Tongue (tissue), 2 donors: ENCODE measurements around the gene BLTP3B. TPM values are rescaled to one million over a fixed set of nuclear protein-coding genes. Genes with fewer than 3 reads are reported as not detected.

Experiments
- DNase-seq: peaks from one replicate; pipeline ENCODE4 v3.0.0-alpha.2; 2015
- total RNA-seq: library from RNA; depleted of rRNA; stranded (reverse); fragments of >200 nt; gene quantifications from one replicate; pipeline ENCODE4 v1.2.3, GENCODE V29; 2014

BLTP3B gene
- total RNA-seq, 1 donor from 2014 or later, result 29.6 TPM

DNA sequence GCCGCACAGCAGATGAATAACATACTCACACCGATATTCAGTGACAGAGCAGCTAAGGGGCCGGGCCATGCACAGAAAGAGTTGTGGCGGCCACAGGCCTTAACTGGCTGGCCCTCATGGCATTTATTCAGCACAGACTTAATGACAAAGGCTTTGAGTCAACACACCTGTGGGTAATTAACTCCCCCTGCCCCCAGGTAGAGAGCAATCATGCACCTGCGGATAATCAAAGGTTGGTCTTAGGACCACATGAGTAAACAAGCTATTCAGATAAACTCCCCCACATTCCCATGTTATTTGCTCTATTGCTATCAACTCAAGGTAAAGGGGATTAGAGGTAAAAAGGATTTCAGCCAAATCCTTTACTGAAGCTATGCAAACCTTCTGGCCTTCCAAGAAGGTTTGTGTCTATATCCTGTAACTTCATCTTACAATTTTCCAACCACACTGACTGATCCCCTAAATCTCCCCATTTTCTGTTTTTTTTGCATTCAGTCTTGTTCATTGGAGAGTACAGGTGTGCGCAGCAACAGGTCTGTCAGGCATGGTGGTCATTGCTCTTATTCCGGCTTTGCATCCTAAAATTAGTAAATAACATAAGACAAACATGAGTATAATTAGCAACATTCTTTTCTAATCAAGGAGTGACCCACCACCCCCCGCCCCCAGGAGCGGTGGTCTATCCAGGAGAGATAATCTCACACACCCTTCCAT lies 16.9 kb upstream of the BLTP3B start:
- DNase-seq, result no peak

DNA sequence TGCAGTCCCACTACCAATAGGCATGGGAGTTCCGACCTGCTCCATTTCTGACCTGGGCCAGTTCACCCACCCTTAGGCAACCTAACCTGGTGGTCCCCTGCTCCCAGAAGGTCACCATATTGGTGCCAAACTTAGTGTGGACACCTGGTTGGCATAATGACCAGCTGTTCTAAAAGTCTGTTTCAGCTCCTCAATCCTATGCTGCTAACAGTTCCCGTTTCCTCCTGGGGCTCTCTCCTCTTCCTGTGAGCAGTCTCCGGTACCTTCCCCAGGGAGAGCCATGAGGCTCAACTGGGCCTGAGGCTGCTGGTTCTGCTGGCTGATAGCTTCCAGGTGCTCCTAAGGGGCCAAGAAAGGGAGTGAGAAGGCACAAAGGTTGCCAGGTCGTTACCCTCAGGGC lies 15.9 kb upstream of the BLTP3B start:
- DNase-seq, result no peak

DNA sequence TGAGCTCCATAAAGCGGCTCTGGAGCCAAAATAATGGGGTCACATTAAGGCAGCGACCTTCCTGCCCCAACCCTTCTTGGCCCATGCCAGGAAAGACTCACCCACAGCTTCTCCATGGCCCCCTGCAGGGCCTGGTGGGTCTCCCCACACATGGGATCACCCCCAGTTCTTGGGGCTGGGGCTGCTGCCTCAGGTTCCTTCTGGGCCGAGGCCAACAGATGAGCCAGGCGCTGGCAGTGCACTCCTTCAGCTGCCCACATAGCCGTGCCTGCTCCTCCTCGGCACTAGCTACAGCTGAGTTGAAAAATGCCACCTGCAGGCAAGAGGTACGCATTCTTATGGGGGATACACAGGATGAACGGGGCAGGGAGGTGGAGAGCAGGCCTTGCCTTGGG lies 14.8 kb upstream of the BLTP3B start:
- no peak for DNase-seq

DNA sequence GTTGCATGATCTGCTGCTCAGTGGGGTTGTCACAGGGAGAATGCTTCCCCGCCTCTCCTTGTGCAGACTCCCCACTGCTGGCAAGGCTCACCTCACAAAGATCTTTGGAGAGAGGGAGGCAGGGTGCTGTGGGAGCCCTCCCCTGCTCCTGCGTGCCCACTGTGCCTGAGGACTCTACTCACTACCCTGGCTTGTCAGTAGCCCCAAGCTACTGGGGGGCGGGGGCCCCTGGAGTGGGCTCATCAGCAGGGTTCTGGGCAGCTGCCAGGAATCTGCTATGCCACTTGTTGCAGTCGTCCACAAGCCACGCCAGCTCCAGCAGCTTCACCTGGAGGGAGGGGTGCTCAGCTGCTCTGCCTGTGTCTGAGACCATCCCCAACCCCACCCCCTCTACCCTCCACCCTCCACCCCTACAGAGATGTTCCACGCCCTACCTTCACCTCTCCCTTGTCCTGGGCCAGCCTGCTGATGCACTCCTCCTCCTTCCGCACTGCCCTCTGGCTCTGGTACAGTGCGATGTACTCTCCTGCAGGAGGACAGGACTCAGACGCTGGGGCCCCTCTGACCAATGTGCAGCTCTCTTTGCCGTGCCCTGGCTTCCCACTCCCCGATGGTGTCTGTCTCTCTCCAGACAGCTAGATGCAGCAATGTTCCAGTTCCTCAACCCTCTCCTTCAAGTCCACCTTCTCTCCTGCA lies 14.2 kb upstream of the BLTP3B start:
- DNase-seq, result peak; percentile 51

DNA sequence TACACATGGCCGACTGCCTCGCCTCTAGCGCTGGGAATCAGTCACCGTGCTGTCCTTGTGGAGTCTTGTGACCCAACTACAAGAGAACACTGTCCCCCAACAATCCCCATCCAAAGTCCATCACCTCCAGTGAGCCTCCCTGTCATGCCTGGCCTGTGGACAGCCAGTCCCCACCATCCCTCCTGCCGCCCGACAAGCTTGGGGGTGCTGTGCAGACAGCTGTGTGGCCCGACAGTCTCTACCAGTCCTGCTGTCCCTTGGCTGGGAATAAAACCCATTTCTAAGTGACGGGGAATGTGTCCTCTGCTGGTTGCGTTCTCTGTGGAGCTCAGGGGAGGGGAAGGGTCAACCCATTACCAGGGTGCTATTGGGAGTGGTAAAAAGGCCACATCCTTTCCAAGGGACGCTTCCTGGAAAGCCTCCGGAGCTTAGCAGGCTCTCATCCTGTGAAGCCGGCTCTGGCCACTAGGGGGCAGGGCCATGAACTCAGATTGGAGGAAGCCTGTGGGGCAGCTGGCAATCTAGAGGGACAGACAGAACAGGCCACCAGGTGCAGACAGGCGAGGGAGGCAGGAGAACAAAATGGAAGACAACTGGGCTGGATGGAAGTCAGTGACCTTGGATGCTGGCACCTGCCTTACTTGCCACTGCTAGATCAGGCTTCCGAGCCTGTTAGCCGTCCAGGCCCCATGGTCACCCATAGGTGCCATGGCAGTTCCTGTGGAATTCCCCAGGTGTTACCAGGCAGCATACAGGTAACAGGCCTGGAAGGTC lies 12.0 kb upstream of the BLTP3B start:
- peak; percentile 51 for DNase-seq

DNA sequence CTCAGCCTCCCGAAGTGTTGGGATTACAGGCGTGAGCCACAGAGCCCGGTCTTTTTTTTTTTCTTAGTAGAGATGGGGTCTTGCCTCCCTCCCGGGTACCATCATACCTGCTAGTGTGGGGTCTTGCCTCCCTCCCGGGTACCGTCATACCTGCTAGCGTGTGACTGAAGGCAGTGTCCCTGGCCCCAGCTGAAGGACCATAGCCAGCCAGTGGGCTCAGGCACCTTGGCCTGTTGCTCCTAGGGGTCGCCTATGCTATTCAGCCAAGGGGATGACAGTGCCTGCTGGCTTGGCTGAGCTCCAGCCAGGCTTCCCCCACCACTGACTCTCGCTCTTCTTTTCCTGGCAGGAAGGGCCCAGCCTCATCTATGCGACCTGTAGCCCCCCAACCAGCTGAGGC lies 10.5 kb upstream of the BLTP3B start:
- no peak for DNase-seq

DNA sequence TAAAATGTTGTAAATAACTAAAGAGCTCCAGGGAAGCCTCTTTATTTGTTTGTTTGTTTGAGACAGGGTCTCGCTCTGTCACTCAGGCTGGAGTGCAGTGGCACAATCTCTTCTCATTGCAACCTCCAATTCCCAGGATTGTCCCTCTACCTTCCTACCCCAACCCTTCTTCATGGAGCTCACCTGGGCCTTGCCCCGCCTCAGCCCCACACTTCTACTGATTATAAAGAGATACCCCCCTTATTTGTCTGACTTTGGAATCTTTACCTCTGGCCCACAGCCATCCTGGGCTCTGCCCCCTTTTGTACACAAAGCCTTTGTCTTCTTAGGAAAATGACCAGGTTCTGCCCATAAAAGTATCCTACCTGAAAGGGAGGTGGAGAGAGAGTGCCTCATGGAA lies 9.1 kb upstream of the BLTP3B start:
- no peak for DNase-seq

DNA sequence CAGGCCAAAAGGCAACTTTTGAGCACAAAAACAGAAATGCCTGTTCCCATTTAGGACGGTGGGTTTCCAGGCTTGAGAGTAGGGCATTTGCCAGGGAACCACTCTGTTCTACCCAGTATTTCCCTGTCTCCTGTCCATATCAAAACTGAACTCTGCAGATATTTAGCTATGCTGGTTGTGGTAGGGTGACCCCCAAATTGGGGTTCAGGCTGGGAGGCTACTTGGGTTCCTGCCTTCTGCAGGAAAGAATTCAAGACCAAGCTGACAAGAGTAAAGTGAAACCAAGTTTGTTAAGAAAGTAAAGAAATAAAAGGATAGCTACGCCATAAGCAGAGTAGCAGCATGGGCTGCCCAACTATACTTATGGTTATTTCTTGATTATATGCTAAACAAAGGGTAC lies 3.6 kb upstream of the BLTP3B start:
- DNase-seq, result no peak

DNA sequence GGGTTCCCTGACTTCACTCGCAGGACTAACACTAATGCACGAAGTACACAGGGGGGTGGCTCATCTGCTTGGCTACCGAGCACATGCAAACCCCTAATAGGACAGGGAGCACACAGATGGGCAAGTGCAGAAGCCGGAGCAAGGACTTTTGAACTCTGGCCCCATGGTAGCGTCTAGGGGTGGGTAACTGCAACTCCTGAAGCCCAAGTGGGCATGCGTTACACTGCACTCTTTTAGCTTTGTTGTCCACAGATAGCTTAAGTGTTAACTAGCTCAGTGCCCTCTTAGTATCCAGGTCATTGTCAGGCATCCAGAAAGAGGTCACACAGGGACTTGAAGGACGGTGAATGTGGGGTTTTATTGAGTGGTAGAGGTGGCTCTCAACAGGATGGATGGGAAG lies 3.0 kb upstream of the BLTP3B start:
- DNase-seq, result no peak

DNA sequence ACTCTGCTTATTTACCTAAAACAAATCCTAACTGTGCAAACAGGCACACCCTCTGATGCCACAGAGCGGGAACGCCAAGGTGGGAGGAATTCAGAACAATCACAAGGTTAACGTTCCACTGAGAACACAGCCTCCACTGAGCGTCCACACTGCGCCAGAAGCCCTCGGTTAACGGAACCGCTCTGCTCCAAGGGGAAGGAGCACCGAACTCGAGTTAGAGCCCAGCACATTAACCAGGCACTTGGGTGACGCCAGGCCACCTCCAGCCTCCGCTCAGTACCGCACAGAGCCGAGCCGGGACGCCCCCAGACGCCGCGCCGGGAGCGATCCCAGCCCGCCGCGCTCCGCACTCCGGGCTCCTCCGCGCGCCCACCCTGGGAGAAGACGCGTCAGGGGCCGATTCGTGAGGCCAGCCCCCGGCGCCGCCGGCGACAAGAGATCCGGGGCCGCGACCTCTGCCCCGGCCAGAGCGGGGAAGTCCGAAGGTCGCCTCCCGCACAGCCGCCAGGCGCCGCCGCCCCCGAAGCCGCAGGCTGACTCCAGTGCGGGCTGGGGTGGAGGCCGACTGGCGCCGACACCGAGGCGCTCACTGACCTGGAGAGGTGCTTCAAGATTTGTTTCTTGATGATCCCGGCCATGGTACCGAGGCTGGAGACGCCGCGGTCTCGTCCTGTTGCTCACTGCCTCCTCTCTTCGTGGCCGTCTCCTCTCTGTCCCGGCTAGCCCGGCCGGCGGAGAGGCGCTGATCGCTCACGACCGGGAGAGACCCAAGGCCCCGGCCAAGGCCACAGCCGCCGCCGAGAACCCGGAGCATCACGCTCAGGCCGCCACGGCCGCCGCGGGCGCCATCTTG lies 450 bp downstream of the BLTP3B start:
- peak; percentile 72 for DNase-seq

DNA sequence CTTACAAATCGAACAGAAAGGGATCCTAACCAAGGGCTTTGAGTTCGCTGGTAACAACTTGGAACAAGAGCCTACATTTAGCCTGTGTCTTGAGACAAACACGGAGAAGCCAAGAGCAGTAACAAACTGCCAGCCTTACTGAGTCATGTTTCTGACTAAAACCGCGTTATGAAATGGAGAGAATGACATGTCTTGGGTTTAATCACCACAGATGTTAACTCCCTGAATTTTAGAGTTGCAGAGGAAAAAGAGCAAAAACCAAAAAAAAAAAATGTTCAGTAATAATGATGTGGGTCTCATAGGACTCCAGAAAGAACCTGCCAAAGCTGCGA lies 1.0 kb downstream of the BLTP3B start:
- peak; percentile 71 for DNase-seq

DNA sequence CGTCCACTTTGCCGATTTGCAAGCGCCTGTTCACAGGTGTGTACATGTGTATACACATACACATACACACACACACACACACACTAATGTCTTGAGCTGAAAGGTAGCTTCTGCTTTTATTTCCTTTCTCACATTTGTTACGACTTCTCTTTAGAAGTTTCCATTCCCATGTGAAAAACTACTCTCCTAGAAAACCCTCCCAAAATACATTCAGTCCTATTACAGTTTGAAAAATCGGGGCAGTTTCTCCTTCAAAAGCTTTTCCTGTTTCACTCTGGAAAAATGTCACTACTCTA lies 3.9 kb downstream of the BLTP3B start:
- DNase-seq, result no peak

DNA sequence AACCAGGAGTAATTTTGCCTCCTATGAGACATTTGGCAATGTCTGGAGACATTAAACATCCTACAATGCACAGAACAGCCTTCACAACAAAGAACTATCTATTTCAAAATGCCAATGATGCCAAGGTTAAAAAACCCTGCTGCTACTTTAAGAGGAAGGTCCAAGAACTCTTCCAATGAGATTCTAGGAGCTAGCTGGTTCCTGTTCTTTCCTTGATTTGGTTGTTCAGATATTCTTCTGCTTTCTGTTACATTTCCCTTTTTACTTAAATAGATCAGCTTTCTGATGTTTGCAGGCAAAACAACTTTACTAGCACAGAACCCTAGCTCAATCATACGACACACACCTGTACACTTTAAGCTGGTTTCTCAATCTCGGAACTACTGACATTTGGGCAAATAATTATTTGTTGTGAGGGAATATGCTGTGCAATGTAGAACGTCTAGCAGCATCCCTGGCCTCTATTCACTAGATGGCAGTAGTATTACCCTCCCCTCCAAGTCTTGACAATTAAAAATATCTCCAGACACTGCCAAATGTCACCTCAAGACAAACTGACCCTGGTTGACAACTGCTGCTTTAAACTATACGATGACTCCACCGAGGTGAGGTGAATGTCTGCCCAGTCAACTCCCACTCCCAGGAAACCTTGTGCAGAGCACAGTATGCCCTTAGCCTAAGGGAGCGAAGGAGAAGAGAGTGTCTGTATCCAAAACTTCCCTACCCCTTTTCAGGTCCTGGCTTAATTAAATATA lies 4.4 kb downstream of the BLTP3B start:
- peak; percentile 44 for DNase-seq

DNA sequence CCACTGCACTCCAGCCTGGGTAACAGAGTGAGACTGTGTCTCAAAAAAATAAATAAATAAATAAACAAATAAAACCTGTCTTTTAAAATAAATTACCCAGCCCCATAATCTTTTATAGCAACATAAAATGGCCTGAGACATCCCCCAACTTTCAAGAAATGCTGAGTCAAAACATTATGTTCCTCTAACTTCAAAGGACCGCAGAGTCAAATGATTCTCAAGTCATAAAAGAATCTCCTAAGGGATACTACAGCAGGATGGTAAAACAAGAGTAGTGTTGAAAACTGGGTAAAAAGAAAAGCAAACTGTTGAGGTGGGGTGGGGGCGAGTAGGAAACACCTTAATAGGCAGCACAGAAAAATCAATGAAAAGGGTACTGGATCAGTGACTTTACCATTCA lies 9.5 kb downstream of the BLTP3B start:
- no peak for DNase-seq

DNA sequence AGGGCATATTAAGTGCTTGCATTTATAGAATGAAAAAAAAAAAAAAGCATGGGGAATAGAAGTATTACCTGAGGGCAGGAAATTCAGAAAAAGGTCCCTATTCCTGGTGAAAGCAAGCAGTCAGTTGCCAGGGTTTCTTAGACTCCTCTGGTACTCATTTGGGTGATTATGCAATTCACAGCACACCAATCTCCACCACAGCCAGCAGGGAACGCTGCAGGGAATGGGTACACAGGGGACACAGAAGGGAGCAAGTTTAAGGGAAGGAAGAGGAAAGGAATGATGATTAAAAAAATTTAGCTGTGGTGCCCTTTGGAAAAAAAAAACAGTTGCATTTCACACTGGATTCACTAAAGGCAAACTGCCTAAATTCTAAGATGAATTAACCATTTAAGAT lies 14.2 kb downstream of the BLTP3B start:
- no peak for DNase-seq

DNA sequence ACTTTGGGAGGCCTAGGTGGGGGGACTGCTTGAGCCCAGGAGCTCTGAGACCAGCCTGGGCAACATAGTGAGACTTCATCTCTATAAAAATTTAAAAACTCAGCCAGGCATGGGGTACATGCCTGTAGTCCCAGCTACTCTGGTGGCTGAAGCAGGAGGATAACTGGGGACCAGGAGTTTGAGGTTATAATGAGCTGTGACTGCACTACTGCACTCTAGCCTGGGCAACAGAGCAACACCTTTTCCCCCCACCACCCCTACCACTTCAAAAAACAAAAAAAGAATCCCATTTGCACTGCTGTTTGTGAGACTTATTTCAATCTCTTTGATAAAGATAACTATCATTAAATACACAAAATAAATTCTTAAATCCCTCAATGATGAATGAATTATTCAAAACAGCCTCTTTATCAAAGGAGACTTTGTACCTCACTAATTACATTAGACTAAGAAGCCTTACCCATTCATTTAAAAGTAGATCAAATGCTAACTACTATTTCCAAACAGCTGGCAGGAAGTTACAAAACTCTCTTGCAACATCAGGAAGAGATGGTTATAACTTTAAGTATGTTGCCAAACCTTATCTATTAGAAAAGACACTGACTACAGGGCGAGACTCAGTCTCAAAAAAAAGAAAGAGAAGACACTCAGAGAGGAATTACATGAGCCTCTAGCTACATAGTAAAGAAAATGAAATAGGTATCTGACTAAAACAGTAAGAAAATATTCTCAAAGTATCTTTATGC lies 14.7 kb downstream of the BLTP3B start:
- DNase-seq, result no peak

DNA sequence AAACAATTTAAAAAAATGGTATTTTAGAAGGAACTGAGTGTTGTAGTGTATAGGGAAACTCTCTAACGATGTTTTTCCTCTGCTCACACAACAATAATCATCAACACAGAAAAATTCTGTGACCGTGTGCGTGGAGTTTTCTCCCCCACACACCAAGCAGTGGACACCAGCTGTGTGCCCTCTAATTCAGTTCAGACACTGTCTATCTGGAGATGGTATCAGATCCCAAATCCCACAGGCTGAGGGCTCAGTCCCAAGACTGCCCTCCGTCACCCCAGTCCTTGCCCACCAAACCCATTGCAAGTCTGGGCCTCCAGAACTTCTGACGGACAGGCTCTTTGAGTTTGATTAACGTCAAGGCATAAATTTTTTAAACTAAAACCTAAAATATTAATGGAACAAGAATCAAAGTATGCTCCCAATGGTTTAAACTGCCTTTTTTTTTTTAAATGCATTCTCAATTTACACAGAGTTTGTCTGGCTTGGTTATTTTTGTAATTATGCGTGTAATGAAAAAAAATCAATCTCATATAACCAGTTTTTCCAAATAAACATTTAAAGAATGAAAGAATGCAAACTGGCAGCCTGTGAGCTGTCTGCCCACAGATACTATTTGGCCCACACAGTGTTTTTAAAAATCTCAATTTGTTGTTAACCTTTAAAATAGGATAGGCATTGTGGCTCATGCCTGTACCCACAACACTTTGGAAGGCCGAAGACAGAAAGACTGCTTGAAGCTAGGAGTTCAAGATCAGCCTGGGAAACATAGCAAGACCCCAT lies 19.2 kb downstream of the BLTP3B start:
- DNase-seq, result no peak

DNA sequence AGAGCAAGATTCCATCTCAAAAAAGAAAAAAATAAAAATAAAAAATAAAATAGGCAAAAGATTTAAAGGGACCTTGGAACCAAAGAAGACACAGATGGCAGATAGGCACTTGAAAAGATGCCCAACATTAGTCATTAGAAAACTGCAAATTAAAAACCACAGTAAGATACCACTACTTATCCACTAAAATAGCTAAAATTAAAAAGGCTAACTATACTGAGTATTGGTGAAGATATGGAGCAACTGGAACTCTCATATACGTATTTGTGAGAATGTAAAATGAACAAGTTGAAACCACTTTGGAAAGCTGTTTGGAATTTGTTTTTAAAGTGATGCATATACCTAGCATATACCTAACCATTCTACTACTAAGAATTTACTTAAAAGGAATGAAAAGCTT lies 22.3 kb downstream of the BLTP3B start:
- no peak for DNase-seq

DNA sequence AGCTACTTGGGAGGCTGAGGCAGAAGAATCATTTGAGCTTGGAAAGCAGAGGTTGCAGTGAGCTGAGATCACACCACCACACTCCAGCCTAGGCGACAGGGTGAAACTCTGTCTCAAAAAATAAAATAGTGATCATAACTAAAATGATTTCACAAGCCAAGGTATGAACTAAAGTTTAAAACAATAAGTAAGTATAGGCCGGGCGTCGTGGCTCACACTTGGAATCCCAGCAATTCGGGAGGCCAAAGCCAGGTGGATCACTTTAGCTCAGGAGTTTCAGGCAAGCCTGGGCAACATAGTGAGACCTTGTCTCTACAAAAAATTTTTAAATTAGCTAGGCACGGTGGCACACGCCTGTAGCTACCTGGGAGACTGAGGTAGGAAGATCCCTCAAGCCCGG lies 27.4 kb downstream of the BLTP3B start:
- no peak for DNase-seq

DNA sequence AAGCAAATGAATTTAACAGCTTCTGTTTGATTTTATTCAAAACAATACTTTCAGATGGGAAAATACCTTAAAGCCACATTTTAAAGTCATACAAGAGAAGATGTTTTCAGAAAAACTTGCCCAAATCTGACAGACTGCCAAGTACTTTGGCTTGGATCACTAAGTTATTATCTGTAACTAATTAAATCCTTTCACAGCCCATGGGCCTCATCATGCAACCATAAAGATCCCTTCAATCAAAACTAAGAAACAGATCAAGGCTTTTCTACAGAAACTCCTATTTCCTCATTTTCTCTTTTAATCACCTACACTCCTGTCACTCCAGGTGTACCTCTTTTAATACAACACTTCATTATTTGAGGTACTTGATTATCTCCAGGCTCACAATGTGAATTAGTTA lies 28.1 kb downstream of the BLTP3B start:
- peak; percentile 24 for DNase-seq

DNA sequence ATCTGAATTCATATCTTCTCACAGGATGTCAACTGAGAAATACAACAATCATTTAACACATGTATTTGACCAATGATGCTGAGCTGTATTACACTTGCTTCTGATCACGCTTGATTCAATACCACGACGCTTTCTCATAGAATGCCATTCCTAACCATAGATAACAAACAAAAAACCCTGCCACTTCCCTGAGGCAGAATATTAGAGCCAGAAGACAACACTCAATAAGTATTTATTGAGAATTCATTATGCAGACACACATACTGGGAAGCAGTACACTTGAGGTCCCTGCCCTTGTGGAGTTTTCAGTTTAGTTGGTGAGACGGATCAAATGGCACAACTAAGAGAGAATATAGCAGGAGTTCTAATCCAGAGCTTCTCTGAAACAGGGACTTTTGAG lies 32.4 kb downstream of the BLTP3B start:
- no peak for DNase-seq
